Endothelial cell of umbilical vein (primary cell): ENCODE results near the gene ZCCHC9. TPM values are rescaled to one million over a fixed set of nuclear protein-coding genes. Genes with fewer than 3 reads are reported as not detected.

Experiments used
- BruUV-seq: library from RNA; stranded (reverse); fragments of 400-500 nt; replicated peaks from 2 replicates; lab custom pipeline; 2021; lab: Mats Ljungman, UMichigan
- CTCF ChIA-PET: fragments of 300-600, 350-600 bp; sonication (Branson Sonifier 250); formaldehyde crosslinking; loops from one replicate; lab custom pipeline; 2021; ENCODE audit warnings: antibody characterized with exemption, inconsistent platforms; lab: Charles Lee
- POLR2A ChIA-PET: fragments of 300-600, 350-600 bp; sonication (Branson Sonifier 250); formaldehyde crosslinking; loops from one replicate; lab custom pipeline; 2021; ENCODE audit warnings: antibody characterized with exemption, inconsistent platforms; lab: Charles Lee
- DNase-seq: peaks from one replicate; pipeline ENCODE4 v3.0.0-alpha.2; 2011; ENCODE audit warnings: low read depth, low spot score
- FAIRE-seq: peaks from 2 replicates; lab custom pipeline; 2011; peaks lifted over from hg19 to GRCh38; lab: Jason Lieb, UNC
- H2AFZ ChIP-seq: 2 replicates; pipeline ENCODE4 v1.6.0; 2012; ENCODE audit warnings: low read depth, low read length, control low read depth, inconsistent platforms
- H3K27ac ChIP-seq: 2 replicates; pipeline ENCODE4 v1.5.1; 2011; ENCODE audit warnings: low read depth, mild to moderate bottlenecking, control low read depth, low read length, moderate library complexity; ENCODE audit not compliant: insufficient read depth
- H3K27me3 ChIP-seq, 2 experiments: 2 replicates each; pipeline versions ENCODE4 v1.6.0 to v1.6.1; 2011; ENCODE audit warnings: low read length in 2 of 2, mixed read lengths in 1 of 2; ENCODE audit not compliant: control insufficient read depth in 2 of 2, insufficient read depth in 2 of 2
- H3K36me3 ChIP-seq, 2 experiments: 2 replicates in 1 of 2; 3 replicates in 1 of 2; pipeline ENCODE4 v1.5.1; 2011; ENCODE audit warnings: low read length in 2 of 2, mild to moderate bottlenecking in 1 of 2, moderate library complexity in 1 of 2; ENCODE audit not compliant: control insufficient read depth in 2 of 2, insufficient read depth in 2 of 2; ENCODE audit errors: extremely low read depth in 1 of 2
- H3K4me1 ChIP-seq: 3 replicates; pipeline ENCODE4 v1.5.1; 2011; ENCODE audit warnings: mild to moderate bottlenecking, low read length; ENCODE audit not compliant: control insufficient read depth, insufficient read depth; ENCODE audit errors: extremely low read depth
- H3K4me2 ChIP-seq: 2 replicates; pipeline ENCODE4 v1.6.1; 2011; ENCODE audit warnings: low read length, control low read depth, mixed read lengths; ENCODE audit not compliant: insufficient read depth
- H3K4me3 ChIP-seq, 3 experiments: fragments of 200-600 bp in 1 of 3; sonication (generic), shearing (Covaris generic) in 1 of 3; replicated peaks in 1 of 3; 2 replicates each; pipeline ENCODE4 v1.5.1; 2011 to 2016; ENCODE audit warnings: control low read depth in 3 of 3, low read length in 3 of 3, mild to moderate bottlenecking in 2 of 3, inconsistent platforms in 1 of 3, low read depth in 1 of 3, moderate library complexity in 1 of 3; ENCODE audit not compliant: insufficient read depth in 1 of 3
- H3K79me2 ChIP-seq: 2 replicates; pipeline ENCODE4 v1.6.0; 2012; ENCODE audit warnings: low read length, inconsistent platforms; ENCODE audit not compliant: control insufficient read depth, insufficient read depth
- H3K9ac ChIP-seq: replicated peaks from 2 replicates; pipeline ENCODE3; 2011; ENCODE audit warnings: low read length, control low read depth; ENCODE audit not compliant: insufficient read depth; ENCODE audit errors: extremely low read depth
- H3K9me1 ChIP-seq: replicated peaks from 3 replicates; pipeline ENCODE4 v1.6.0; 2011; ENCODE audit warnings: mild to moderate bottlenecking, low read length; ENCODE audit not compliant: control insufficient read depth, insufficient read depth; ENCODE audit errors: extremely low read depth
- H3K9me3 ChIP-seq: replicated peaks from 2 replicates; pipeline ENCODE4 v1.5.1; 2012; ENCODE audit warnings: low read length, inconsistent platforms; ENCODE audit not compliant: control insufficient read depth, insufficient read depth
- H4K20me1 ChIP-seq: replicated peaks from 2 replicates; pipeline ENCODE3; 2011; ENCODE audit warnings: mild to moderate bottlenecking, low read length; ENCODE audit not compliant: control insufficient read depth, insufficient read depth; ENCODE audit errors: extremely low read depth
- CTCF ChIP-seq, 2 donors: IDR thresholded peaks; 1 replicate in 1 of 2; 2 replicates in 1 of 2; pipeline ENCODE4 v1.5.1; 2011; ENCODE audit warnings: low read length in 2 of 2, mild to moderate bottlenecking in 2 of 2, moderate library complexity in 2 of 2, control low read depth in 1 of 2, inconsistent platforms in 1 of 2, low read depth in 1 of 2; ENCODE audit not compliant: insufficient read depth in 1 of 2; ENCODE audit errors: extremely low read depth in 1 of 2
- EZH2 ChIP-seq: IDR thresholded peaks from 2 replicates; pipeline ENCODE4 v1.6.1; 2012; ENCODE audit warnings: borderline replicate concordance, low read depth, mild to moderate bottlenecking, moderate library complexity, low read length, inconsistent platforms; ENCODE audit not compliant: severe bottlenecking
- FOS ChIP-seq: IDR thresholded peaks from 2 replicates; pipeline ENCODE4 v1.6.1; 2011; ENCODE audit warnings: mild to moderate bottlenecking, low read length, moderate library complexity, borderline replicate concordance; ENCODE audit not compliant: insufficient read depth
- GATA2 ChIP-seq: IDR thresholded peaks from 2 replicates; pipeline ENCODE4 v1.7.0; 2011; ENCODE audit warnings: low read depth, mild to moderate bottlenecking, moderate library complexity, mixed read lengths, low read length; ENCODE audit not compliant: insufficient read length, insufficient read depth
- JUN ChIP-seq: IDR thresholded peaks from 2 replicates; pipeline ENCODE4 v1.6.1; 2011; ENCODE audit warnings: borderline replicate concordance, low read depth; ENCODE audit not compliant: insufficient read length, insufficient read depth
- MAX ChIP-seq: IDR thresholded peaks from 2 replicates; pipeline ENCODE4 v1.6.1; 2011; ENCODE audit not compliant: insufficient read depth, insufficient read length
- MYC ChIP-seq: IDR thresholded peaks from one replicate; pipeline ENCODE4 v1.6.1; 2011; ENCODE audit warnings: mild to moderate bottlenecking, low read depth, low read length
- dilution Hi-C: fragments of 300-500 bp; cut with MboI; formaldehyde crosslinking; loops from one replicate; pipeline ENCODE4 v1.15.0; 2019; ENCODE audit warnings: low sequenced_read_pairs; ENCODE audit not compliant: extremely low pct_ligation_motif_present
- intact Hi-C: fragments of 100-400 bp; cut with micrococcal nuclease; formaldehyde crosslinking; loops from one replicate; pipeline ENCODE4 v1.10.0; 2022
- polyA plus RNA-seq, 4 experiments: library from polyadenylated mRNA; depleted of rRNA in 3 of 4; stranded (reverse) in 3 of 4; unstranded in 1 of 4; fragments of >200 nt; gene quantifications; 2 replicates each; pipeline versions ENCODE4 v1.2.1 to v1.2.3, GENCODE V29; 2011 to 2012; ENCODE audit warnings: missing spikeins in 1 of 4
- total RNA-seq: library from RNA; stranded (reverse); gene quantifications from 2 replicates; pipeline ENCODE4 v1.2.3, GENCODE V29; 2021

Gene ZCCHC9
- total and polyA plus RNA-seq, 2 donors (not counting 3 experiments of a cell fraction or from before 2014, with no cell fraction given), result 6.8 to 23.9 TPM

DNA sequence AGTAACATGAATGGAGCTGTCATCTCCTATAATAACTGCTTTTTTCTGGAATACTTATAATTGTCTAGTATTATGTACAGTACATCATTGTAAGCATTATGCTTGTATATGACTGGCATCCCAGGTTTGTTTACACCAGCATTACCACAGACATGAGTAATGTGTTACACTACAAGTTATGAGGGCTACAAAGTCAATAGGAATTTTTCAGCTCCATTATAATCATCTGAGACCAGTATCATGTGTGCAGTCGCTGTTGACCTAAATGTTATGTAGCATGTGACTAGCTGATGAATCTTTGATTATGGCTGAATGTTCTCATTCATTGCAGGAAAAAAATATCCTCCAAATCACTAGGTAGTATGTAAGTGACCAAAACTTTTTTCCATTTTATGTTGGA, 2.2 kb downstream of the ZCCHC9 start:
- no peak overlapping the region for H3K4me2 ChIP-seq
- POLR2A ChIA-PET, result no interaction called here
- H3K4me1 ChIP-seq, result peaks cover 16% of the 10 kb centered on the region
- intact Hi-C loops, result loop anchor here (5.0 to 10.0 kb wide), 5 partner anchors 211 to 974 kb away; partner anchors contain the start of genes RASGRF2 and RPS23
- H2AFZ ChIP-seq, result no peak overlapping the region
- no peak overlapping the region for H3K27ac ChIP-seq
- H3K9me3 ChIP-seq, result no peaks in the 10 kb centered on the region
- TF ChIP-seq JUN (no peak), MYC (no peak), FOS (no peak), MAX (no peak), EZH2 (no peak), GATA2 (no peak)
- FAIRE-seq, result no peak
- no peaks in the 10 kb centered on the region for H4K20me1 ChIP-seq
- CTCF ChIA-PET, result interaction anchor here (2.0 kb wide), 1 partner anchor 122 kb away, joined by 4 read pairs; no protein-coding TSS in a partner anchor
- no peaks in the 10 kb centered on the region for H3K9me1 ChIP-seq
- peaks cover 9% of the 10 kb centered on the region for H3K79me2 ChIP-seq
- BruUV-seq, result no TSS peak
- no peak for DNase-seq
- dilution Hi-C loops, result no loop called here
- peaks cover 0 to 2% of the 10 kb centered on the region in 2 experiments for H3K36me3 ChIP-seq
- H3K27me3 ChIP-seq, result no peaks in the 10 kb centered on the region
- no peak overlapping the region for H3K4me3 ChIP-seq
- no peak overlapping the region for H3K9ac ChIP-seq

- Histone ChIP-seq H4K20me1 (no peaks in the 10 kb centered on the region), H3K79me2 (peaks cover 9% of the 10 kb centered on the region), H3K4me3 (no peak overlapping the region), H3K9me1 (no peaks in the 10 kb centered on the region), H3K4me1 (peaks cover 3% of the 10 kb centered on the region), H2AFZ (no peak overlapping the region), H3K4me2 (no peak overlapping the region), H3K9me3 (no peaks in the 10 kb centered on the region), H3K27me3 (no peaks in the 10 kb centered on the region), H3K36me3 (peaks cover 0 to 4% of the 10 kb centered on the region in 2 experiments), H3K9ac (no peak overlapping the region), H3K27ac (no peak overlapping the region)
- FAIRE-seq (no peak), DNase-seq (no peak)
- intact Hi-C loops, result loop anchor here (10.0 kb wide), 2 partner anchors 209 to 341 kb away; partner anchors contain the start of gene RASGRF2
- ChIA-PET POLR2A (no interaction called here), CTCF (no interaction called here)
- TF ChIP-seq CTCF (IDR thresholded peaks at IDR 0.05; ENCODE audit: extremely low read depth in 1 of 2, insufficient read depth in 1 of 2, low read depth in 1 of 2, low read length in 2 of 2), result no peak
- TF ChIP-seq MAX, result no peak
- TF ChIP-seq EZH2, result no peak
- no peak for TF ChIP-seq FOS
- dilution Hi-C loops, result no loop called here
- no TSS peak for BruUV-seq
Observed at GRCh38 chr5:81305785-81306184, 4.4 kb downstream of the ZCCHC9 start.
